ENCODE results near the gene IDH3A. TPM values are rescaled to one million over a fixed set of nuclear protein-coding genes. Genes with fewer than 3 reads are reported as not detected.

IDH3A gene
- 66.1 and 68.4 TPM in 2 replicates for total RNA-seq (2014; rRNA removed; shearing (Covaris generic))

- Histone ChIP-seq H3K4me3 (peak within 1 kb of the TSS; percentile 98), H3K27me3 (no peaks in the 10 kb centered on the region), H3K9me3 (replicated peaks) (no peaks in the 10 kb centered on the region), H3K27ac (peak within 1 kb of the TSS; percentile 12; the same call in 1 of the 2 replicates), H3K4me1 (peaks cover 11% of the 10 kb centered on the region; the same call in 1 of the 2 replicates), H3K36me3 (no peaks in the 10 kb centered on the region)
- DNase-seq, result peak; percentile 98 to 99
Measured at GRCh38 chr15:78149068-78149804, at the start of gene IDH3A. IDH3A (plus strand) TSS chr15:78149362; CDS start chr15:78149404, 42 bp downstream.

- no peaks in the 10 kb centered on the region for H3K27me3 ChIP-seq
- no peak for DNase-seq
- no peak overlapping the region for H3K27ac ChIP-seq
- H3K36me3 ChIP-seq, result no peaks in the 10 kb centered on the region
- no peak overlapping the region for H3K4me3 ChIP-seq
- peaks cover 24% of the 10 kb centered on the region for H3K4me1 ChIP-seq
- H3K9me3 ChIP-seq (replicated peaks), result no peaks in the 10 kb centered on the region
Measured at GRCh38 chr15:78100886-78101285, 48.3 kb upstream of the IDH3A start.

- DNase-seq, result no peak
- Histone ChIP-seq H3K27me3 (no peaks in the 10 kb centered on the region), H3K4me3 (no peak overlapping the region), H3K4me1 (peaks cover 28% of the 10 kb centered on the region), H3K27ac (no peak overlapping the region), H3K36me3 (no peaks in the 10 kb centered on the region), H3K9me3 (replicated peaks) (no peaks in the 10 kb centered on the region)
Measured at GRCh38 chr15:78101423-78102105, 47.6 kb upstream of the IDH3A start.

GRCh38 chr15:78102211-78102610 lies 47.0 kb upstream of the IDH3A start:
- Histone ChIP-seq H3K4me3 (no peak overlapping the region), H3K36me3 (no peaks in the 10 kb centered on the region), H3K4me1 (peaks cover 28% of the 10 kb centered on the region), H3K27me3 (no peaks in the 10 kb centered on the region), H3K27ac (no peak overlapping the region), H3K9me3 (replicated peaks) (no peaks in the 10 kb centered on the region)
- DNase-seq, result no peak

- Histone ChIP-seq H3K27me3 (no peaks in the 10 kb centered on the region), H3K4me3 (no peak overlapping the region), H3K27ac (no peak overlapping the region), H3K4me1 (peaks cover 28% of the 10 kb centered on the region), H3K36me3 (no peaks in the 10 kb centered on the region), H3K9me3 (replicated peaks) (no peaks in the 10 kb centered on the region)
- peak in 1 of 2 experiments; percentile 28 for DNase-seq
Measured at GRCh38 chr15:78102741-78103140, 46.4 kb upstream of the IDH3A start.

- Histone ChIP-seq H3K27ac (peak overlapping the region; percentile 9; the same call in 1 of the 2 replicates), H3K36me3 (no peaks in the 10 kb centered on the region), H3K9me3 (replicated peaks) (no peaks in the 10 kb centered on the region), H3K4me3 (no peak overlapping the region), H3K4me1 (peaks cover 33% of the 10 kb centered on the region), H3K27me3 (no peaks in the 10 kb centered on the region)
- peak in 1 of 2 experiments; percentile 70 for DNase-seq
Measured at GRCh38 chr15:78103406-78104118, 45.6 kb upstream of the IDH3A start.

GRCh38 chr15:78104119-78104479 lies 45.1 kb upstream of the IDH3A start:
- H3K4me3 ChIP-seq, result no peak overlapping the region
- peak overlapping the region; percentile 9; the same call in 1 of the 2 replicates for H3K27ac ChIP-seq
- H3K27me3 ChIP-seq, result no peaks in the 10 kb centered on the region
- peaks cover 33% of the 10 kb centered on the region for H3K4me1 ChIP-seq
- H3K36me3 ChIP-seq, result no peaks in the 10 kb centered on the region
- DNase-seq, result peak in 1 of 2 experiments; percentile 47
- no peaks in the 10 kb centered on the region for H3K9me3 ChIP-seq (replicated peaks)

- Histone ChIP-seq H3K4me3 (no peak overlapping the region), H3K27ac (peak overlapping the region; percentile 9; the same call in 1 of the 2 replicates), H3K36me3 (no peaks in the 10 kb centered on the region), H3K27me3 (no peaks in the 10 kb centered on the region), H3K4me1 (peaks cover 33% of the 10 kb centered on the region), H3K9me3 (replicated peaks) (no peaks in the 10 kb centered on the region)
- DNase-seq, result no peak
Measured at GRCh38 chr15:78104566-78105475, 44.3 kb upstream of the IDH3A start.

GRCh38 chr15:78105476-78106241 lies 43.5 kb upstream of the IDH3A start:
- Histone ChIP-seq H3K4me3 (no peak overlapping the region), H3K9me3 (replicated peaks) (no peaks in the 10 kb centered on the region), H3K27ac (no peak overlapping the region), H3K27me3 (no peaks in the 10 kb centered on the region), H3K4me1 (peaks cover 33% of the 10 kb centered on the region), H3K36me3 (no peaks in the 10 kb centered on the region)
- no peak for DNase-seq

- no peaks in the 10 kb centered on the region for H3K36me3 ChIP-seq
- H3K4me3 ChIP-seq, result no peak overlapping the region
- no peaks in the 10 kb centered on the region for H3K9me3 ChIP-seq (replicated peaks)
- H3K4me1 ChIP-seq, result peaks cover 33% of the 10 kb centered on the region
- no peak for DNase-seq
- H3K27ac ChIP-seq, result no peak overlapping the region
- H3K27me3 ChIP-seq, result no peaks in the 10 kb centered on the region
Measured at GRCh38 chr15:78107471-78107870, 41.7 kb upstream of the IDH3A start.

- Histone ChIP-seq H3K27me3 (no peaks in the 10 kb centered on the region), H3K4me3 (no peak overlapping the region), H3K4me1 (peaks cover 28% of the 10 kb centered on the region), H3K36me3 (no peaks in the 10 kb centered on the region), H3K27ac (no peak overlapping the region), H3K9me3 (replicated peaks) (no peaks in the 10 kb centered on the region)
- peak; percentile 90 to 95 for DNase-seq
Measured at GRCh38 chr15:78108300-78109084, 40.7 kb upstream of the IDH3A start.

GRCh38 chr15:78109156-78109555 lies 40.0 kb upstream of the IDH3A start:
- no peak for DNase-seq
- H3K27ac ChIP-seq, result no peak overlapping the region
- no peaks in the 10 kb centered on the region for H3K27me3 ChIP-seq

GRCh38 chr15:78110096-78110495 lies 39.1 kb upstream of the IDH3A start:
- H3K27ac ChIP-seq, result no peak overlapping the region
- no peaks in the 10 kb centered on the region for H3K36me3 ChIP-seq
- DNase-seq, result no peak
- H3K9me3 ChIP-seq (replicated peaks), result no peaks in the 10 kb centered on the region
- H3K27me3 ChIP-seq, result no peaks in the 10 kb centered on the region
- H3K4me3 ChIP-seq, result no peak overlapping the region
- peaks cover 14% of the 10 kb centered on the region for H3K4me1 ChIP-seq

More at GRCh38 chr15:78109156-78109555, 40.0 kb upstream of the IDH3A start:
- no peaks in the 10 kb centered on the region for H3K9me3 ChIP-seq (replicated peaks)
- H3K36me3 ChIP-seq, result no peaks in the 10 kb centered on the region
- H3K4me1 ChIP-seq, result peaks cover 21% of the 10 kb centered on the region
- H3K4me3 ChIP-seq, result no peak overlapping the region
